Breast epithelium (tissue), 3 donors: Measurements from ENCODE around the gene EVPLL.

Experiments used
- CTCF ChIP-seq, 3 donors: fragments of 450-650 bp; IDR thresholded peaks; one replicate each; pipeline ENCODE4 v1.5.1; 2016 to 2017; ENCODE audit warnings: antibody characterized with exemption in 3 of 3, mild to moderate bottlenecking in 3 of 3, moderate library complexity in 3 of 3
- POLR2A ChIP-seq: fragments of 450-650 bp; IDR thresholded peaks from one replicate; pipeline ENCODE4 v1.6.1; 2016; ENCODE audit warnings: antibody characterized with exemption, mild to moderate bottlenecking, moderate library complexity
- POLR2AphosphoS5 ChIP-seq, 3 donors: sonication (generic); formaldehyde crosslinking; IDR thresholded peaks; one replicate each; pipeline ENCODE4 v1.6.1; 2017; ENCODE audit warnings: antibody characterized with exemption in 3 of 3

DNA sequence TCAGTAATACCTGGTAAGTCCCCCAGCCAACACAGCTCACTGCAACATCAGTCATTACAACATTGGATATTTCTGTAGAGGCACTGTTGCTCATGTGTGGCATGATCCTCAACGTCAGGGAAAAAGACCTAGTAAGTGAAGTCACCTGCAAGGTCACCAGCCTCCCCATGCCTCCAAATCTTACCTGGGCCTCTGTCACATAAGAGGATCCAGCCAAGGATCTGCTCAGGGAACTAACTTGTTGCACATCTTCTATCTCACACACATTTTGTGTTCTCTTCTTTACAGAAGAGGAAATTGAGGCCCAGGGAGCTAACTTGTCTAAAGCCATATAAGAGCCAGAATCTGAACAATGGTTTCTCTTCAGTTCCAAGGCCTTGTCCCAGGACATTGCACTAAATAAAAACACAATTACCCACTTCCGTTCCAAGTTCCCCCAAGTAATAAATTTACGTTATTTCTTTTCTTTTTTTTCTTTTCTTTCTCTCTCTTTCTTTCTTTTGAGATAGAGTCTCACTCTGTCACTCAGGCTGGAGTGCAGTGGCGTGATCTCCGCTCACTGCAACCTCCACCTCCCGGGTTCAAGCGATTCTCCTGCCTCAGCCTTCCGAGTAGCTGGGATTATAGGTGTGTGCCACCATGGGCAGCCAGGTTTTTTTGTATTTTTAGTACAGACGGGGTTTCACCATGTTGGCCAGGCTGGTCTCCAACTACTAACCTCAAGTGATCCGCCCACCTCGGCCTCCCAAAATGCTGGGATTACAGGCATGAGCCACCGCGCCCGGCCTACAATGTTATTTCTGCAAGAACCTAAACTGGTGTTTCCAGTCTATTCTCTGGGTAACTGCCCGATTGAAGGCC is 15.5 kb upstream of the EVPLL start:
- TF ChIP-seq CTCF (IDR thresholded peaks at IDR 0.05) (no peak), POLR2A (no peak), POLR2AphosphoS5 (IDR thresholded peaks at IDR 0.05) (no peak)
